Measurements from ENCODE around the gene TRPM4.

Gene TRPM4

GRCh38 chr19:49243129-49243528, 85.5 kb downstream of the TRPM4 start:
- DNase-seq, result no peak

DNA sequence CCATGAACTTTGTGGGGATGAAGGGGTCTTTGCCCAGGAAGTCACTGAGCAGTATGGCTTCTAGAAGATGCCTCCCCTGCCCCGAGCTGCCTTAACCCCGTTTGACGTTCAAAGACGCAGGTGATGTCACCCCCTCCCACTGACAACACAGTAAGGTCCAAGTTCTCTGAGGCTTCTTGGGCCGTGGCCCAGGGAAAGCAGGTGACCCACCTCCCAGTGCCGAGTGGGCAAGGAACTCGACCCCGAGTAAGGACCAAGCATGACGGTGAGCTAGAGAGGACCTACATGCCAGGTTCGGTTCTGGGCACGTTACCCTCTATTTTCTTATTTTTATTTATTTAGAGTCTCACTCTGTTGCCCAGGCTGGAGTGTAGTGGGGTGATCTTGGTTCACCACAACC, 86.1 kb downstream of the TRPM4 start:
- DNase-seq, result no peak

DNA sequence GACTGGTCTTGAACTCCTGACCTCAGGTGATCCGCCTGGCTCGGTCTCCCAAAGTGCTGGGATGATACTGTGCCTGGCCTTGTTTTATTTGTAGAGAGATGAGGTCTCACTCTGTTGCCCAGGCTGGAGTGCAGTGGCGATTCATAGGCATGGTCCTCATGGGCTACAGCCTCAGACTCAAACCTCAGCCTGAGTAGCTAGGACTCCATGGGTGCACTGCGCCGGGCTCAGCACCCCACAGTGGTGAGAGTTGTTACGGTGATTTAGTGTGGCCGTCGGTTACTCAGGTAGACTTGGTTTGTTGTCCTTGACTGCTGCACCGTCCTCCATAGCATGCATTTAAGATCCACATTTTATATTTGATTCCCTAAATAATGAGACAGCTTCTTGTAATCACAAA, 86.7 kb downstream of the TRPM4 start:
- no peak for DNase-seq

DNA sequence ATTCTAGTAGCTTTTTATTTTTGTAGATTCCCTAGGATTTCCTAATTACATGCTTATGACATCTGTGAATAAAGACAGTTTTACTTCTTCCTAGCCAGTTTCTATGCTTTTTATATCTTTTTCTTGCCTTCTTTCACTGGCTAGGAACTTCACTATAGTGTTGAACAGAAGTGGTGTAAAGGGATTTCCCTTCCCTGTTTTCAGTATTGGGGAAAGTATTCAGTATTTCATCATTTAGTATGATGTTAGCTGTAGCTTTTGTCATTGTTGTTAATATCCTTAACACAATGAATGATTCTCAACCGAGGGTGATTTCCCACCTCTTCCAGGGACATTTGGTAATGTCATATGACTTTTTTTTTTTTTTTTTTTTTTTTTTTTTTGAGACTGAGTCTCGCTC, 90.1 kb downstream of the TRPM4 start:
- DNase-seq, result no peak

GRCh38 chr19:49249933-49250332, 92.3 kb downstream of the TRPM4 start:
- DNase-seq, result no peak

DNA sequence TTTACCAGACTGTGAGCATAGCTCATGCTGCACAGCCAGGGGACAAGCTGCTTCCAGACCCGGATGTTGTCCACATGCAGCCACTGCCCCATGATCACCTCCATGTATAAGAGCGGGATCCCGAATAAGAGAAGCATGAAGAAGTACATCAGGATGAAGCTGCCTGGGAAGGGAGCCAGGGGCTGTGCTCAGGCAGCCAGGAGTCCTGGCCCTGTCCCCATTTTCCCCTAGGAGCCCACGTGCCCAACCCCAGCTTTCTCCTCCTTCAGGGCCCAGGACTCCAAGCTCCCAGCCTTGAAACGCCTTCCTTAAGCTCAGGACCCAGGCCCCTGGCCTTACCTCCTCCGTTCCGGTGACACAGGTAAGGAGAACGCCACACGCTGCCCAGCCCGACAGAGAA, 98.1 kb downstream of the TRPM4 start:
- DNase-seq, result no peak

- no peak for DNase-seq
Observed at GRCh38 chr19:49256691-49257090, 99.1 kb downstream of the TRPM4 start.

Measured in NCI-H1092 (cell line).